Mucosa of rectum (tissue), 2 donors: Measurements from ENCODE around the gene ATP1A4.

Experiments
- H3K27ac ChIP-seq, 2 donors: one replicate each; pipeline ENCODE4 v1.7.0; 2013; ENCODE audit warnings: inconsistent platforms in 2 of 2, low read depth in 2 of 2, low read length in 2 of 2
- H3K27me3 ChIP-seq, 2 donors: one replicate each; pipeline ENCODE4 v1.7.0; 2013; ENCODE audit warnings: low read length in 2 of 2; ENCODE audit not compliant: control insufficient read depth in 2 of 2, insufficient read depth in 2 of 2
- H3K36me3 ChIP-seq, 2 donors: one replicate each; pipeline ENCODE4 v1.7.0; 2013; ENCODE audit warnings: low read length in 2 of 2; ENCODE audit not compliant: control insufficient read depth in 2 of 2, insufficient read depth in 2 of 2
- H3K4me1 ChIP-seq, 2 donors: one replicate each; pipeline ENCODE4 v1.7.0; 2013; ENCODE audit warnings: low read length in 2 of 2, mild to moderate bottlenecking in 1 of 2; ENCODE audit not compliant: control insufficient read depth in 2 of 2, insufficient read depth in 2 of 2
- H3K4me3 ChIP-seq, 2 donors: one replicate each; pipeline ENCODE4 v1.7.0; 2013; ENCODE audit warnings: low read length in 2 of 2
- H3K9ac ChIP-seq, 2 donors: one replicate each; pipeline ENCODE4 v1.7.0; 2013; ENCODE audit warnings: low read length in 2 of 2, low read depth in 1 of 2, mild to moderate bottlenecking in 1 of 2
- H3K9me3 ChIP-seq, 2 donors: one replicate each; pipeline ENCODE4 v1.7.0; 2013; ENCODE audit warnings: low read length in 2 of 2; ENCODE audit not compliant: control insufficient read depth in 2 of 2
- donor health status: healthy.
- donor health status: Normal muscosa, but diverticular disease.

Gene ATP1A4

DNA sequence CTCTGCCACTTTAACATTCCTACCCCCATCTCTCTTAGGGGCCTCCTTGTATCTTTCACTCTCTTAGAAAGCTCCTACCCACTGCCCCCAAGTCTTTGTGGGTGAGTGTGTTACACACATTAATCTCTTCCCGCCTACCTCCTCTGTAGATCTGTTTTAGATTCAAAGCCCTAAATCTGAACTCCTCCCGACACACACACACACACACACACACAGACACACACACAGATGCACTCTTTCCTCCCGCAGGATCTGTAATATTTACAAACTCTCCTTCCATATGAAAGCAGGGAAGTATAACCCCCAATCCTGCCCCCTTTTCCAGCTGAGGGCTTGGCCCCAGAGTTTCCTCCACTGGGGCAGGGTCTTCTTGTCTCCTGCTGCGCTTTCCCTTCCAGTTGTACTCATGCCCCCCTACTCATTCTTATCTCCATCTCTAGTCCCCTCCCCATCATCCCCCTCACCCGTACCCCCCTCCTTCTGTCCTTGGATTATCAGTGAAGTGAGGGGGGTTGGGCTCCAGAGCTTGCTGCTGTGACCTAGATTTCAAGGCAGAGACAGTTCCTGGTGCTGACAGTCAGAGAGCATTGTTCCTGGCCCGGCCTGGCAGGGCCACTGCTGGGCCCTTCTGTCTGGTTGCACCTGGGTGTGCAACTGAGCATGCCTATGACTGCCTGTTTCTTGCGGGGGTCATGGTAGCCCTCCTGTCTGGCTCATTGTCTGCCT is 58.1 kb downstream of the ATP1A4 start:
- Histone ChIP-seq H3K4me1 (peaks cover 14 to 25% of the 10 kb centered on the region in 2 donors), H3K27me3 (no peaks in the 10 kb centered on the region), H3K4me3 (no peak overlapping the region), H3K36me3 (peaks cover 29 to 36% of the 10 kb centered on the region in 2 donors), H3K9me3 (no peaks in the 10 kb centered on the region), H3K9ac (no peak overlapping the region), H3K27ac (no peak overlapping the region)

- Histone ChIP-seq H3K9ac (no peak overlapping the region), H3K4me3 (no peak overlapping the region), H3K27me3 (no peaks in the 10 kb centered on the region), H3K36me3 (peaks cover 37 to 42% of the 10 kb centered on the region in 2 donors), H3K4me1 (peaks cover 14 to 27% of the 10 kb centered on the region in 2 donors), H3K27ac (no peak overlapping the region), H3K9me3 (no peaks in the 10 kb centered on the region)
Observed at GRCh38 chr1:160210561-160210960, 59.2 kb downstream of the ATP1A4 start.

DNA sequence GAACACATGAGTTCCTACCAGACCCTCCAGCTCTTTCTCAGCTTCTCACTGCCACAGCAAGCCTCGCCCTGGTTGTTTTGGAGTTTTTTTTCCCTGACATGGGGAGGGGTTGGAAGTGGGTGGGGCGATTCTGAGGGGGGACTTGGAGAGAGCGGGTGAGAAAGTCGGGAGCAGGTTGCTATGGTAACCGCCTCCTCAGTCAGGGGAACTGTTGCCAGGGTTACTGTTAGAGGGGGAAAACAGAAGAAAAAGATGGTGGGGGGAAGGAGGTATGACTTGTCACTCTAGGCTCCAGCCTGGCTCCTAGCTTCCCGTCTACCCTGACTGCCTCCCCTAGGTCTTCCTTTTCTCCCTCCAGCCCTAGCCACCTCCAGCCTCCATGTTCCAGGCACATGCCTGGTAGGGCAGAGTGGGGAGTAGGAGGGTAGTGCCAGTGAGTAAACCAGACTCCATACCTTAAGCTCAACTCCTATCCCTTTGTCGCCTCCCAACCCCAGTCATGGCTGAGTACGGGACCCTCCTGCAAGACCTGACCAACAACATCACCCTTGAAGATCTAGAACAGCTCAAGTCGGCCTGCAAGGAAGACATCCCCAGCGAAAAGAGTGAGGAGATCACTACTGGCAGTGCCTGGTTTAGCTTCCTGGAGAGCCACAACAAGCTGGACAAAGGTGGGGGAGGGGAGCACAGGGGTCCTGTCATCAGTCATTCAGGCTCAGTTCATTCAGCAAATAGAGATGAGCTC is 59.8 kb downstream of the ATP1A4 start:
- Histone ChIP-seq H3K36me3 (peaks cover 43 to 48% of the 10 kb centered on the region in 2 donors), H3K9me3 (no peaks in the 10 kb centered on the region), H3K4me3 (no peak overlapping the region), H3K27ac (no peak overlapping the region), H3K4me1 (peaks cover 9 to 22% of the 10 kb centered on the region in 2 donors), H3K9ac (no peak overlapping the region), H3K27me3 (no peaks in the 10 kb centered on the region)

- H3K4me3 ChIP-seq, result no peak overlapping the region
- H3K36me3 ChIP-seq, result peaks cover 66 to 67% of the 10 kb centered on the region in 2 donors
- H3K9me3 ChIP-seq, result no peaks in the 10 kb centered on the region
- no peak overlapping the region for H3K9ac ChIP-seq
- H3K4me1 ChIP-seq, result peaks cover 21 to 26% of the 10 kb centered on the region in 2 donors
- no peak overlapping the region for H3K27ac ChIP-seq
- no peaks in the 10 kb centered on the region for H3K27me3 ChIP-seq
Observed at GRCh38 chr1:160214481-160215140, 63.2 kb downstream of the ATP1A4 start.

- Histone ChIP-seq H3K36me3 (peaks cover 74 to 79% of the 10 kb centered on the region in 2 donors), H3K27me3 (no peaks in the 10 kb centered on the region), H3K9me3 (no peaks in the 10 kb centered on the region), H3K9ac (no peak overlapping the region), H3K4me3 (no peak overlapping the region), H3K4me1 (peaks cover 21 to 26% of the 10 kb centered on the region in 2 donors), H3K27ac (no peak overlapping the region)
Observed at GRCh38 chr1:160216301-160216700, 64.9 kb downstream of the ATP1A4 start.

DNA sequence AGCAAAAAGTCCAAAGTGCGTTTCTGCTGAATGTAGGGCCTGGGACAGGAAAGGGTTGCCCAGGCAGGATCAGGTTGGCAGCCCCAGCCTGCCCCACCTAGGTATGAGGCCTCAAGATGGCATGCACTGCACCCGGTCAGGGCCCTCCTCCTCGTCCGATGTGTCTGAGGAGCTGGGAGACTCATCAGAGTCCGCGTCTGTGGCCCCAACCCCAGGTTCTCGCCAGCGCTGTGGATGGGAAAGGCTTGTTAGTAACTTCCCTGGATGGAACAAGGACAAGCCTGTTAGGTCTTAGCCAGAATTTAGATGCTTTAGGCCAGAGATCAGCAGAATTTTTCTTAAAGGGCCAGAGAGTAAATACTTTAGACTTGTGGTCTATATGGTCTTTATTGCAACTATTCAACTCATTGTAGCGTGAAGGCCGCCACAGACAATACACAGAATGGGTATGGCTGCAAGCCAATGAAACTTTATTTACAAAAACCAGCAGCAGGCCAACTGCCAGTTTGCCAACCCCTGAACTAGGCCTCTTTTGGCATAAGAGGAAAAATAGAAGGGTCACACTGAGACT is 66.2 kb downstream of the ATP1A4 start:
- Histone ChIP-seq H3K27me3 (no peaks in the 10 kb centered on the region), H3K27ac (peak overlapping the region; percentile 39 to 59), H3K36me3 (peaks cover 76 to 78% of the 10 kb centered on the region in 2 donors), H3K9ac (peak overlapping the region in 1 of 2 donors; percentile 9), H3K9me3 (no peaks in the 10 kb centered on the region), H3K4me3 (peak overlapping the region in 1 of 2 donors; percentile 14), H3K4me1 (peaks cover 21 to 26% of the 10 kb centered on the region in 2 donors)

- peaks cover 79 to 80% of the 10 kb centered on the region in 2 donors for H3K36me3 ChIP-seq
- H3K9me3 ChIP-seq, result no peaks in the 10 kb centered on the region
- peaks cover 18 to 22% of the 10 kb centered on the region in 2 donors for H3K4me1 ChIP-seq
- no peak overlapping the region for H3K4me3 ChIP-seq
- H3K27me3 ChIP-seq, result no peaks in the 10 kb centered on the region
- H3K9ac ChIP-seq, result no peak overlapping the region
- H3K27ac ChIP-seq, result peak overlapping the region in 1 of 2 donors; percentile 33
Observed at GRCh38 chr1:160219062-160219929, 67.9 kb downstream of the ATP1A4 start.

DNA sequence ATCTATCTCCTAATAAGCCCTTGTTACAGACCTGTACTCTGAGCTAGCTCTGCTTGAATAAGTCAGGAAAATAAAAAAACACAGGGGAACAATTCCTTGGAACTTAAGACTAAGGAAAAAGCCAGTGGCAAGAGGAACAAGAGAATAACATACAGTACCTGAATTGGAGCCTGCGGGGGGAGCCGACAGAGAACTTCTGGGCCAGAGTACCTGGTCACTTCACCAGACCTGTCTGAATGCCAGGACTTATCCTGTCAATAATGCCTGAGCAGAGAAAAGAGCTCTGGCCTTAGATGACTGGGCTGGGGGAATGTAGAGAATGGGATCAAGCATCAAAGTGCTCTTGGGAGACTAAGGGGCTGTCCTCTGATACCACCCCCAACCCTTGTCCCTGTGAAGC is 68.9 kb downstream of the ATP1A4 start:
- Histone ChIP-seq H3K4me3 (no peak overlapping the region), H3K9ac (no peak overlapping the region), H3K9me3 (no peaks in the 10 kb centered on the region), H3K27me3 (no peaks in the 10 kb centered on the region), H3K4me1 (peaks cover 15 to 18% of the 10 kb centered on the region in 2 donors), H3K27ac (no peak overlapping the region), H3K36me3 (peaks cover 84 to 85% of the 10 kb centered on the region in 2 donors)

- Histone ChIP-seq H3K36me3 (peaks cover 83 to 85% of the 10 kb centered on the region in 2 donors), H3K9me3 (no peaks in the 10 kb centered on the region), H3K27me3 (no peaks in the 10 kb centered on the region), H3K9ac (no peak overlapping the region), H3K4me3 (no peak overlapping the region), H3K27ac (no peak overlapping the region), H3K4me1 (peaks cover 15 to 18% of the 10 kb centered on the region in 2 donors)
Observed at GRCh38 chr1:160221089-160221488, 69.7 kb downstream of the ATP1A4 start.
